Endothelial cell of umbilical vein (primary cell): ENCODE results near the gene MKNK1. TPM values are rescaled to one million over a fixed set of nuclear protein-coding genes. Genes with fewer than 3 reads are reported as not detected.

Experiments
- BruUV-seq: library from RNA; stranded (reverse); fragments of 400-500 nt; replicated peaks from 2 replicates; lab custom pipeline; 2021; lab: Mats Ljungman, UMichigan
- CTCF ChIA-PET: fragments of 300-600, 350-600 bp; sonication (Branson Sonifier 250); formaldehyde crosslinking; loops from one replicate; lab custom pipeline; 2021; ENCODE audit warnings: antibody characterized with exemption, inconsistent platforms; lab: Charles Lee
- POLR2A ChIA-PET: fragments of 300-600, 350-600 bp; sonication (Branson Sonifier 250); formaldehyde crosslinking; loops from one replicate; lab custom pipeline; 2021; ENCODE audit warnings: antibody characterized with exemption, inconsistent platforms; lab: Charles Lee
- DNase-seq: peaks from one replicate; pipeline ENCODE4 v3.0.0-alpha.2; 2011; ENCODE audit warnings: low read depth, low spot score
- FAIRE-seq: peaks from 2 replicates; lab custom pipeline; 2011; peaks lifted over from hg19 to GRCh38; lab: Jason Lieb, UNC
- H2AFZ ChIP-seq: 2 replicates; pipeline ENCODE4 v1.6.0; 2012; ENCODE audit warnings: low read depth, low read length, control low read depth, inconsistent platforms
- H3K27ac ChIP-seq: 2 replicates; pipeline ENCODE4 v1.5.1; 2011; ENCODE audit warnings: low read depth, mild to moderate bottlenecking, control low read depth, low read length, moderate library complexity; ENCODE audit not compliant: insufficient read depth
- H3K27me3 ChIP-seq, 2 experiments: 2 replicates each; pipeline versions ENCODE4 v1.6.0 to v1.6.1; 2011; ENCODE audit warnings: low read length in 2 of 2, mixed read lengths in 1 of 2; ENCODE audit not compliant: control insufficient read depth in 2 of 2, insufficient read depth in 2 of 2
- H3K36me3 ChIP-seq, 2 experiments: 2 replicates in 1 of 2; 3 replicates in 1 of 2; pipeline ENCODE4 v1.5.1; 2011; ENCODE audit warnings: low read length in 2 of 2, mild to moderate bottlenecking in 1 of 2, moderate library complexity in 1 of 2; ENCODE audit not compliant: control insufficient read depth in 2 of 2, insufficient read depth in 2 of 2; ENCODE audit errors: extremely low read depth in 1 of 2
- H3K4me1 ChIP-seq: 3 replicates; pipeline ENCODE4 v1.5.1; 2011; ENCODE audit warnings: mild to moderate bottlenecking, low read length; ENCODE audit not compliant: control insufficient read depth, insufficient read depth; ENCODE audit errors: extremely low read depth
- H3K4me2 ChIP-seq: 2 replicates; pipeline ENCODE4 v1.6.1; 2011; ENCODE audit warnings: low read length, control low read depth, mixed read lengths; ENCODE audit not compliant: insufficient read depth
- H3K4me3 ChIP-seq, 3 experiments: fragments of 200-600 bp in 1 of 3; sonication (generic), shearing (Covaris generic) in 1 of 3; replicated peaks in 1 of 3; 2 replicates each; pipeline ENCODE4 v1.5.1; 2011 to 2016; ENCODE audit warnings: control low read depth in 3 of 3, low read length in 3 of 3, mild to moderate bottlenecking in 2 of 3, inconsistent platforms in 1 of 3, low read depth in 1 of 3, moderate library complexity in 1 of 3; ENCODE audit not compliant: insufficient read depth in 1 of 3
- H3K79me2 ChIP-seq: 2 replicates; pipeline ENCODE4 v1.6.0; 2012; ENCODE audit warnings: low read length, inconsistent platforms; ENCODE audit not compliant: control insufficient read depth, insufficient read depth
- H3K9ac ChIP-seq: replicated peaks from 2 replicates; pipeline ENCODE3; 2011; ENCODE audit warnings: low read length, control low read depth; ENCODE audit not compliant: insufficient read depth; ENCODE audit errors: extremely low read depth
- H3K9me1 ChIP-seq: replicated peaks from 3 replicates; pipeline ENCODE4 v1.6.0; 2011; ENCODE audit warnings: mild to moderate bottlenecking, low read length; ENCODE audit not compliant: control insufficient read depth, insufficient read depth; ENCODE audit errors: extremely low read depth
- H3K9me3 ChIP-seq: replicated peaks from 2 replicates; pipeline ENCODE4 v1.5.1; 2012; ENCODE audit warnings: low read length, inconsistent platforms; ENCODE audit not compliant: control insufficient read depth, insufficient read depth
- H4K20me1 ChIP-seq: replicated peaks from 2 replicates; pipeline ENCODE3; 2011; ENCODE audit warnings: mild to moderate bottlenecking, low read length; ENCODE audit not compliant: control insufficient read depth, insufficient read depth; ENCODE audit errors: extremely low read depth
- EZH2 ChIP-seq: IDR thresholded peaks from 2 replicates; pipeline ENCODE4 v1.6.1; 2012; ENCODE audit warnings: borderline replicate concordance, low read depth, mild to moderate bottlenecking, moderate library complexity, low read length, inconsistent platforms; ENCODE audit not compliant: severe bottlenecking
- FOS ChIP-seq: IDR thresholded peaks from 2 replicates; pipeline ENCODE4 v1.6.1; 2011; ENCODE audit warnings: mild to moderate bottlenecking, low read length, moderate library complexity, borderline replicate concordance; ENCODE audit not compliant: insufficient read depth
- GATA2 ChIP-seq: IDR thresholded peaks from 2 replicates; pipeline ENCODE4 v1.7.0; 2011; ENCODE audit warnings: low read depth, mild to moderate bottlenecking, moderate library complexity, mixed read lengths, low read length; ENCODE audit not compliant: insufficient read length, insufficient read depth
- JUN ChIP-seq: IDR thresholded peaks from 2 replicates; pipeline ENCODE4 v1.6.1; 2011; ENCODE audit warnings: borderline replicate concordance, low read depth; ENCODE audit not compliant: insufficient read length, insufficient read depth
- MYC ChIP-seq: IDR thresholded peaks from one replicate; pipeline ENCODE4 v1.6.1; 2011; ENCODE audit warnings: mild to moderate bottlenecking, low read depth, low read length
- POLR2A ChIP-seq: IDR thresholded peaks from 2 replicates; pipeline ENCODE4 v1.6.1; 2012; ENCODE audit warnings: low read depth, mild to moderate bottlenecking, control low read depth, low read length
- POLR2AphosphoS5 ChIP-seq: IDR thresholded peaks from 2 replicates; pipeline ENCODE4 v1.6.1; 2012; ENCODE audit warnings: low read depth, mild to moderate bottlenecking, control low read depth, low read length, moderate library complexity; ENCODE audit not compliant: insufficient read depth
- dilution Hi-C: fragments of 300-500 bp; cut with MboI; formaldehyde crosslinking; loops from one replicate; pipeline ENCODE4 v1.15.0; 2019; ENCODE audit warnings: low sequenced_read_pairs; ENCODE audit not compliant: extremely low pct_ligation_motif_present
- intact Hi-C: fragments of 100-400 bp; cut with micrococcal nuclease; formaldehyde crosslinking; loops from one replicate; pipeline ENCODE4 v1.10.0; 2022
- polyA plus RNA-seq, 4 experiments: library from polyadenylated mRNA; depleted of rRNA in 3 of 4; stranded (reverse) in 3 of 4; unstranded in 1 of 4; fragments of >200 nt; gene quantifications; 2 replicates each; pipeline versions ENCODE4 v1.2.1 to v1.2.3, GENCODE V29; 2011 to 2012; ENCODE audit warnings: missing spikeins in 1 of 4
- total RNA-seq: library from RNA; stranded (reverse); gene quantifications from 2 replicates; pipeline ENCODE4 v1.2.3, GENCODE V29; 2021
- TF ChIP-seq, protein P1 (sequence below), 2 donors: IDR thresholded peaks; 1 replicate in 1 of 2; 2 replicates in 1 of 2; pipeline ENCODE4 v1.5.1; 2011; ENCODE audit warnings: low read length in 2 of 2, mild to moderate bottlenecking in 2 of 2, moderate library complexity in 2 of 2, control low read depth in 1 of 2, inconsistent platforms in 1 of 2, low read depth in 1 of 2; ENCODE audit not compliant: insufficient read depth in 1 of 2; ENCODE audit errors: extremely low read depth in 1 of 2
- TF ChIP-seq, protein P2 (sequence below): IDR thresholded peaks from 2 replicates; pipeline ENCODE4 v1.6.1; 2011; ENCODE audit not compliant: insufficient read depth, insufficient read length

Gene MKNK1
- total and polyA plus RNA-seq, 2 donors (not counting 3 experiments of a cell fraction or from before 2014, with no cell fraction given), result 32.9 to 42.6 TPM

DNA sequence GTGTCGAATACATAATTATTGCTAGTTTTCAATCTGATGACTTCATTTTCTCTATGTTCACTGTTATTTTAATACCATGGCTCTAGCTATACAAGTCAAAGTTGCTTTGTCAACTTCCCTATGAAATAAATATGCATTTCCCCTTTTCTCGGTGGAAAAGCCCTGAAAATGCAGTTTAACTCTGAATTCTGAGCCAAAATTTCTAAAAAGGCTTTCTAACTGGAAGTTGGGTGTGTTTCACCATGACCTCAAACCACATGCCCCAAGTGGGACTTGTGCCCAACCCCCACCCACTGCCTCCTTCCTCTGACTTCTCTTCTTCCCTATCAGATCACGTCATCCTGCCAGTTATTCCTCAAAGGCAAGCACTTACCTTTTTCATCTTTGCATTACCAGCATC, 8.9 kb downstream of the MKNK1 start:
- TF ChIP-seq GATA2, result no peak
- DNase-seq (no peak), FAIRE-seq (no peak)
- no peaks in the 10 kb centered on the region for H3K4me1 ChIP-seq
- H3K79me2 ChIP-seq, result no peaks in the 10 kb centered on the region
- H3K9me1 ChIP-seq, result no peaks in the 10 kb centered on the region
- ChIA-PET POLR2A (interaction anchor here (0.6 kb wide), 1 partner anchor 195 kb away, joined by 4 read pairs; no protein-coding TSS in a partner anchor), CTCF (interaction anchor here (1.8 kb wide), 1 partner anchor 9 kb away, joined by 5 read pairs; the partner anchor contains the start of gene MKNK1)
- no peak overlapping the region for H3K27ac ChIP-seq
- intact Hi-C loops, result no loop called here
- no peak overlapping the region for H3K4me3 ChIP-seq
- dilution Hi-C loops, result no loop called here
- no peaks in the 10 kb centered on the region for H4K20me1 ChIP-seq
- no peaks in the 10 kb centered on the region for H3K9me3 ChIP-seq
- H2AFZ ChIP-seq, result no peak overlapping the region
- no peaks in the 10 kb centered on the region for H3K27me3 ChIP-seq
- no TSS peak for BruUV-seq
- H3K9ac ChIP-seq, result no peak overlapping the region
- no peak overlapping the region for H3K4me2 ChIP-seq
- H3K36me3 ChIP-seq, result peaks cover 0 to 12% of the 10 kb centered on the region in 2 experiments

DNA sequence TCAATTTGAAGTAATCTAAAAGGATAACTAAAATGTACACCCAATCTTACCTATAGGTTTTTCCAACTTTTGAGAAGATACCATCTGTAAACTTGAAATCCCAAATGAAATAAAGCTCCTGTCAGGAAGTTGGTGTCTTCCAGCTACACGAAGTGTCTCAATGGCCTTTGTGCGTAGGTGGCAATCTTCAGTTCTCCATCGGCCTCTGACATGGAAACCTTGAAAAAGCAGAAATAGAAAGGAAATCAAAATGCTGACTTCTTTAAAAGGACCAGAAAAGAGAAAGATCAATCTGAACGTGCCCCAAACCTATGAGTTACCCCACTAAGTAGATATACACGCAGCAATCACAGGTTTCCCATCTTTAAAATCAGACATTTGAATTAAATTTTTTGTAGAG, 10.0 kb downstream of the MKNK1 start:
- TF ChIP-seq JUN (no peak), POLR2A (no peak), POLR2AphosphoS5 (no peak), EZH2 (no peak), FOS (no peak), GATA2 (no peak), MYC (no peak)
- TF ChIP-seq, protein P1, sequence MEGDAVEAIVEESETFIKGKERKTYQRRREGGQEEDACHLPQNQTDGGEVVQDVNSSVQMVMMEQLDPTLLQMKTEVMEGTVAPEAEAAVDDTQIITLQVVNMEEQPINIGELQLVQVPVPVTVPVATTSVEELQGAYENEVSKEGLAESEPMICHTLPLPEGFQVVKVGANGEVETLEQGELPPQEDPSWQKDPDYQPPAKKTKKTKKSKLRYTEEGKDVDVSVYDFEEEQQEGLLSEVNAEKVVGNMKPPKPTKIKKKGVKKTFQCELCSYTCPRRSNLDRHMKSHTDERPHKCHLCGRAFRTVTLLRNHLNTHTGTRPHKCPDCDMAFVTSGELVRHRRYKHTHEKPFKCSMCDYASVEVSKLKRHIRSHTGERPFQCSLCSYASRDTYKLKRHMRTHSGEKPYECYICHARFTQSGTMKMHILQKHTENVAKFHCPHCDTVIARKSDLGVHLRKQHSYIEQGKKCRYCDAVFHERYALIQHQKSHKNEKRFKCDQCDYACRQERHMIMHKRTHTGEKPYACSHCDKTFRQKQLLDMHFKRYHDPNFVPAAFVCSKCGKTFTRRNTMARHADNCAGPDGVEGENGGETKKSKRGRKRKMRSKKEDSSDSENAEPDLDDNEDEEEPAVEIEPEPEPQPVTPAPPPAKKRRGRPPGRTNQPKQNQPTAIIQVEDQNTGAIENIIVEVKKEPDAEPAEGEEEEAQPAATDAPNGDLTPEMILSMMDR (IDR thresholded peaks at IDR 0.05; ENCODE audit: extremely low read depth in 1 of 2, insufficient read depth in 1 of 2, low read depth in 1 of 2, low read length in 2 of 2), result no peak
- TF ChIP-seq, protein P2, sequence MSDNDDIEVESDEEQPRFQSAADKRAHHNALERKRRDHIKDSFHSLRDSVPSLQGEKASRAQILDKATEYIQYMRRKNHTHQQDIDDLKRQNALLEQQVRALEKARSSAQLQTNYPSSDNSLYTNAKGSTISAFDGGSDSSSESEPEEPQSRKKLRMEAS, result no peak
- no peaks in the 10 kb centered on the region for H3K9me1 ChIP-seq
- BruUV-seq, result no TSS peak
- H3K9me3 ChIP-seq, result no peaks in the 10 kb centered on the region
- peaks cover 4 to 13% of the 10 kb centered on the region in 2 experiments for H3K36me3 ChIP-seq
- no peak overlapping the region for H2AFZ ChIP-seq
- FAIRE-seq (no peak), DNase-seq (no peak)
- dilution Hi-C loops (no loop called here), intact Hi-C loops (no loop called here)
- no peaks in the 10 kb centered on the region for H4K20me1 ChIP-seq
- H3K27me3 ChIP-seq, result no peaks in the 10 kb centered on the region
- no peaks in the 10 kb centered on the region for H3K4me1 ChIP-seq
- CTCF ChIA-PET, result no interaction called here
- H3K4me2 ChIP-seq, result no peak overlapping the region
- H3K9ac ChIP-seq, result no peak overlapping the region
- POLR2A ChIA-PET, result no interaction called here
- no peak overlapping the region for H3K4me3 ChIP-seq
- no peak overlapping the region for H3K27ac ChIP-seq
- no peaks in the 10 kb centered on the region for H3K79me2 ChIP-seq
